Measurements from ENCODE around the gene MYH10.

The MYH10 gene

GRCh38 chr17:8496081-8496480, 134.4 kb downstream of the MYH10 start:
- Histone ChIP-seq H2BK120ac (ENCODE audit: low read depth, low read length) (no peak overlapping the region), H3K9me3 (ENCODE audit: control insufficient read depth, low read length) (no peaks in the 10 kb centered on the region), H3K4ac (ENCODE audit: low read depth in 1 of 2, low read length in 2 of 2) (no peak overlapping the region), H3K14ac (ENCODE audit: low read length in 2 of 2) (peak overlapping the region in 1 of 2 experiments; percentile 69), H3K79me1 (replicated peaks; ENCODE audit: low read length, poor library complexity, severe bottlenecking) (peaks cover 13% of the 10 kb centered on the region), H2BK12ac (ENCODE audit: low read length in 2 of 2) (no peak overlapping the region), H2BK5ac (ENCODE audit: low read depth, low read length, poor library complexity, severe bottlenecking) (no peak overlapping the region), H2AFZ (ENCODE audit: low read depth, low read length) (no peak overlapping the region), H4K91ac (ENCODE audit: low read length) (peak overlapping the region; percentile 37), H4K8ac (ENCODE audit: low read length) (no peak overlapping the region), H3K18ac (ENCODE audit: low read depth in 1 of 2, low read length in 2 of 2) (no peak overlapping the region), H2AK5ac (ENCODE audit: low read length, severe bottlenecking) (no peak overlapping the region), H3K4me2 (ENCODE audit: low read length, poor library complexity, severe bottlenecking) (no peak overlapping the region), H3K27ac (ENCODE audit: low read length, poor library complexity, severe bottlenecking) (no peak overlapping the region), H3K36me3 (ENCODE audit: control insufficient read depth in 1 of 2, insufficient read depth in 2 of 2, low read depth in 1 of 2, low read length in 2 of 2) (peaks cover 71 to 74% of the 10 kb centered on the region in 2 experiments), H3K23ac (ENCODE audit: low read length in 2 of 2) (peak overlapping the region in 1 of 2 experiments; percentile 29), H2BK15ac (ENCODE audit: low read depth, poor library complexity, severe bottlenecking) (no peak overlapping the region), H3K27me3 (ENCODE audit: control insufficient read depth in 1 of 2, insufficient read depth in 1 of 2, low read length in 2 of 2) (no peaks in the 10 kb centered on the region), H3K4me3 (ENCODE audit: insufficient read depth in 1 of 2, low read depth in 1 of 2, low read length in 2 of 2) (no peak overlapping the region), H3K9ac (ENCODE audit: low read length) (no peak overlapping the region), H3K4me1 (ENCODE audit: control insufficient read depth, insufficient read depth, low read depth, low read length) (no peaks in the 10 kb centered on the region)
- 91% methylated on average over 11 of the region's 13 CpGs for WGBS
- no peak for DNase-seq

DNA sequence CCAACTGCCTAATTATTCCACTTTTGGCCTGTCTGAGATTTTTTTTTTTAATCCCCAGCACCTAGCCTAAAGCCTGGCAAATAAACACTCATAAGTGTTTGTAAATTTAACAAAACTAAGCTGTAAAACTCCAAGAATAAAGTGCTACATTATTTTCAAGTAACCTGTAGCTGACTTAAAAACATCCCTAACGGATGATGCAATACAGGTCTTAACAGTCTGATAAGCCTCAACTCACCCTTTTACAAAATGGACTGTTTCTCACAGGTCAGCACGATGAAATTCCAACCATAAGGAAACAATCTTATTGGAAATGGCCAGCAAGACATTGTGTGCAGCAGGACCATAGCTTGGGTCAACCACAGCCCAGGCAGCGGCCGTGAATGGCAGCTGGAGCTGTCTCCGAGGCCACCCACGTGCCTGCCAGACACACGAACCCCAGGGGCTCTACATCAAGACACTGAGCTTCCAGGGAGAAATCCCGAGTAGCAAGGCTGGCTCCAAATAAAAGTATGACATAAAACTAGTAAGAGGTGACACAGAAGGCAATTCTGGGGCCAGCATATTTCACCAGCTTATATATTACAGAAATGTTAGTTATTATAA, 135.9 kb downstream of the MYH10 start:
- H3K4ac ChIP-seq (ENCODE audit: low read depth in 1 of 2, low read length in 2 of 2): no peak overlapping the region
- no peak for DNase-seq
- no peak overlapping the region for H3K9ac ChIP-seq (ENCODE audit: low read length)
- no peak overlapping the region for H3K18ac ChIP-seq (ENCODE audit: low read depth in 1 of 2, low read length in 2 of 2)
- no peak overlapping the region for H2AFZ ChIP-seq (ENCODE audit: low read depth, low read length)
- no peaks in the 10 kb centered on the region for H3K9me3 ChIP-seq (ENCODE audit: control insufficient read depth, low read length)
- H3K4me1 ChIP-seq (ENCODE audit: control insufficient read depth, insufficient read depth, low read depth, low read length): peaks cover 2% of the 10 kb centered on the region
- no peak overlapping the region for H2BK120ac ChIP-seq (ENCODE audit: low read depth, low read length)
- H3K36me3 ChIP-seq (ENCODE audit: control insufficient read depth in 1 of 2, insufficient read depth in 2 of 2, low read depth in 1 of 2, low read length in 2 of 2): peaks cover 68 to 75% of the 10 kb centered on the region in 2 experiments
- H2BK12ac ChIP-seq (ENCODE audit: low read length in 2 of 2): no peak overlapping the region
- H2AK5ac ChIP-seq (ENCODE audit: low read length, severe bottlenecking): no peak overlapping the region
- no peak overlapping the region for H3K14ac ChIP-seq (ENCODE audit: low read length in 2 of 2)
- H3K27me3 ChIP-seq (ENCODE audit: control insufficient read depth in 1 of 2, insufficient read depth in 1 of 2, low read length in 2 of 2): no peaks in the 10 kb centered on the region
- no peak overlapping the region for H3K27ac ChIP-seq (ENCODE audit: low read length, poor library complexity, severe bottlenecking)
- no peak overlapping the region for H3K4me2 ChIP-seq (ENCODE audit: low read length, poor library complexity, severe bottlenecking)
- H3K23ac ChIP-seq (ENCODE audit: low read length in 2 of 2): no peak overlapping the region
- H2BK5ac ChIP-seq (ENCODE audit: low read depth, low read length, poor library complexity, severe bottlenecking): no peak overlapping the region
- H4K8ac ChIP-seq (ENCODE audit: low read length): no peak overlapping the region
- no peak overlapping the region for H4K91ac ChIP-seq (ENCODE audit: low read length)
- no peak overlapping the region for H2BK15ac ChIP-seq (ENCODE audit: low read depth, poor library complexity, severe bottlenecking)
- H3K4me3 ChIP-seq (ENCODE audit: insufficient read depth in 1 of 2, low read depth in 1 of 2, low read length in 2 of 2): no peak overlapping the region
- H3K79me1 ChIP-seq (replicated peaks; ENCODE audit: low read length, poor library complexity, severe bottlenecking): peaks cover 13% of the 10 kb centered on the region
- 97% methylated on average over 7 of the region's 8 CpGs for WGBS

- H2AFZ ChIP-seq (ENCODE audit: low read depth, low read length): no peak overlapping the region
- H3K23ac ChIP-seq (ENCODE audit: low read length in 2 of 2): no peak overlapping the region
- H2BK120ac ChIP-seq (ENCODE audit: low read depth, low read length): no peak overlapping the region
- H4K8ac ChIP-seq (ENCODE audit: low read length): no peak overlapping the region
- no peak overlapping the region for H2BK5ac ChIP-seq (ENCODE audit: low read depth, low read length, poor library complexity, severe bottlenecking)
- 93% methylated on average over 12 of the region's 12 CpGs for WGBS
- no peaks in the 10 kb centered on the region for H3K27me3 ChIP-seq (ENCODE audit: control insufficient read depth in 1 of 2, insufficient read depth in 1 of 2, low read length in 2 of 2)
- no peak overlapping the region for H4K91ac ChIP-seq (ENCODE audit: low read length)
- peaks cover 2% of the 10 kb centered on the region for H3K4me1 ChIP-seq (ENCODE audit: control insufficient read depth, insufficient read depth, low read depth, low read length)
- DNase-seq: no peak
- H2AK5ac ChIP-seq (ENCODE audit: low read length, severe bottlenecking): no peak overlapping the region
- no peak overlapping the region for H2BK15ac ChIP-seq (ENCODE audit: low read depth, poor library complexity, severe bottlenecking)
- H3K18ac ChIP-seq (ENCODE audit: low read depth in 1 of 2, low read length in 2 of 2): no peak overlapping the region
- H3K14ac ChIP-seq (ENCODE audit: low read length in 2 of 2): no peak overlapping the region
- no peak overlapping the region for H3K4me3 ChIP-seq (ENCODE audit: insufficient read depth in 1 of 2, low read depth in 1 of 2, low read length in 2 of 2)
- H3K9ac ChIP-seq (ENCODE audit: low read length): no peak overlapping the region
- no peak overlapping the region for H3K4ac ChIP-seq (ENCODE audit: low read depth in 1 of 2, low read length in 2 of 2)
- H3K36me3 ChIP-seq (ENCODE audit: control insufficient read depth in 1 of 2, insufficient read depth in 2 of 2, low read depth in 1 of 2, low read length in 2 of 2): peaks cover 66 to 69% of the 10 kb centered on the region in 2 experiments
- H3K4me2 ChIP-seq (ENCODE audit: low read length, poor library complexity, severe bottlenecking): no peak overlapping the region
- no peaks in the 10 kb centered on the region for H3K9me3 ChIP-seq (ENCODE audit: control insufficient read depth, low read length)
- peaks cover 13% of the 10 kb centered on the region for H3K79me1 ChIP-seq (replicated peaks; ENCODE audit: low read length, poor library complexity, severe bottlenecking)
- H2BK12ac ChIP-seq (ENCODE audit: low read length in 2 of 2): no peak overlapping the region
- no peak overlapping the region for H3K27ac ChIP-seq (ENCODE audit: low read length, poor library complexity, severe bottlenecking)
Measured at GRCh38 chr17:8494021-8494420, 136.5 kb downstream of the MYH10 start.

GRCh38 chr17:8492121-8492520, 138.4 kb downstream of the MYH10 start:
- Histone ChIP-seq H2BK12ac (ENCODE audit: low read length in 2 of 2) (no peak overlapping the region), H3K4me3 (ENCODE audit: insufficient read depth in 1 of 2, low read depth in 1 of 2, low read length in 2 of 2) (no peak overlapping the region), H3K4me2 (ENCODE audit: low read length, poor library complexity, severe bottlenecking) (no peak overlapping the region), H3K4ac (ENCODE audit: low read depth in 1 of 2, low read length in 2 of 2) (no peak overlapping the region), H2BK120ac (ENCODE audit: low read depth, low read length) (no peak overlapping the region), H2AFZ (ENCODE audit: low read depth, low read length) (no peak overlapping the region), H3K27ac (ENCODE audit: low read length, poor library complexity, severe bottlenecking) (no peak overlapping the region), H4K8ac (ENCODE audit: low read length) (no peak overlapping the region), H3K14ac (ENCODE audit: low read length in 2 of 2) (no peak overlapping the region), H2BK5ac (ENCODE audit: low read depth, low read length, poor library complexity, severe bottlenecking) (no peak overlapping the region), H2BK15ac (ENCODE audit: low read depth, poor library complexity, severe bottlenecking) (no peak overlapping the region), H3K9me3 (ENCODE audit: control insufficient read depth, low read length) (peaks cover 6% of the 10 kb centered on the region), H3K27me3 (ENCODE audit: control insufficient read depth in 1 of 2, insufficient read depth in 1 of 2, low read length in 2 of 2) (no peaks in the 10 kb centered on the region), H3K9ac (ENCODE audit: low read length) (no peak overlapping the region), H3K79me1 (replicated peaks; ENCODE audit: low read length, poor library complexity, severe bottlenecking) (peaks cover 22% of the 10 kb centered on the region), H4K91ac (ENCODE audit: low read length) (no peak overlapping the region), H3K23ac (ENCODE audit: low read length in 2 of 2) (no peak overlapping the region), H3K36me3 (ENCODE audit: control insufficient read depth in 1 of 2, insufficient read depth in 2 of 2, low read depth in 1 of 2, low read length in 2 of 2) (peaks cover 75 to 80% of the 10 kb centered on the region in 2 experiments), H3K18ac (ENCODE audit: low read depth in 1 of 2, low read length in 2 of 2) (no peak overlapping the region), H3K4me1 (ENCODE audit: control insufficient read depth, insufficient read depth, low read depth, low read length) (peaks cover 7% of the 10 kb centered on the region), H2AK5ac (ENCODE audit: low read length, severe bottlenecking) (no peak overlapping the region)
- DNase-seq: no peak
- WGBS: over 99% methylated on average over 17 of the region's 17 CpGs
